Spinal cord (tissue), 10 donors: Measurements from ENCODE around the gene ERC1. TPM values are rescaled to one million over a fixed set of nuclear protein-coding genes. Genes with fewer than 3 reads are reported as not detected.
"Not testable (repeated sequence)": the region's sequence is repeated elsewhere in the genome, so short reads cannot be mapped to it uniquely, and the experiment has no call there.

Experiments used
- DNase-seq, 6 donors: peaks; one replicate each; pipeline versions ENCODE4 v3.0.0 to v3.0.0-alpha.2; 2013 to 2015; ENCODE audit warnings: low spot score in 6 of 6, low read depth in 4 of 6
- H3K27ac ChIP-seq: one replicate; pipeline ENCODE4 v1.5.1; 2013; ENCODE audit warnings: low read depth, low read length, control low read depth
- H3K27me3 ChIP-seq: one replicate; pipeline ENCODE4 v1.6.1; 2013; ENCODE audit warnings: low read length; ENCODE audit not compliant: control insufficient read depth, insufficient read depth
- H3K36me3 ChIP-seq: one replicate; pipeline ENCODE4 v1.6.1; 2013; ENCODE audit warnings: low read length; ENCODE audit not compliant: control insufficient read depth, insufficient read depth
- H3K4me1 ChIP-seq: one replicate; pipeline ENCODE4 v1.6.1; 2013; ENCODE audit warnings: low read length; ENCODE audit not compliant: control insufficient read depth, insufficient read depth
- H3K4me3 ChIP-seq: one replicate; pipeline ENCODE4 v1.5.1; 2013; ENCODE audit warnings: low read depth, low read length, control low read depth
- H3K9me3 ChIP-seq: one replicate; pipeline ENCODE4 v1.6.1; 2013; ENCODE audit warnings: low read length; ENCODE audit not compliant: control insufficient read depth, insufficient read depth
- WGBS: methylation state at CpG from one replicate; pipeline ENCODE4 v1.1.5; 2013; ENCODE audit warnings: missing lambda C conversion rate; ENCODE audit not compliant: insufficient coverage; 5-methylcytosine and 5-hydroxymethylcytosine counted together
- polyA plus RNA-seq, 2 donors: library from polyadenylated mRNA; unstranded; fragments of 120-200 nt; gene quantifications; one replicate each; pipeline ENCODE4 v1.2.1, GENCODE V29; 2013; ENCODE audit not compliant: insufficient read length in 2 of 2
- total RNA-seq, 2 donors: library from RNA; depleted of rRNA in 1 of 2; stranded (reverse); fragments of 120-200 nt in 1 of 2; fragments of >200 nt in 1 of 2; gene quantifications; one replicate each; pipeline versions ENCODE4 v1.2.3 to v1.2.4, GENCODE V29; 2013 to 2014
- donor health status: healthy.

The ERC1 gene
- total and polyA plus RNA-seq, 4 donors = 44.3 to 75.5 (median 47.9) TPM

GRCh38 chr12:1351926-1352325 lies 360.9 kb downstream of the ERC1 start:
- Histone ChIP-seq H3K9me3 (no peaks in the 10 kb centered on the region), H3K36me3 (no peaks in the 10 kb centered on the region), H3K27ac (no peak overlapping the region), H3K4me1 (no peaks in the 10 kb centered on the region), H3K27me3 (no peaks in the 10 kb centered on the region), H3K4me3 (no peak overlapping the region)
- WGBS = 83% methylated on average over 1 of the region's 2 CpGs
- no peak for DNase-seq

- Histone ChIP-seq H3K36me3 (no peaks in the 10 kb centered on the region), H3K4me1 (no peaks in the 10 kb centered on the region), H3K4me3 (no peak overlapping the region), H3K27me3 (no peaks in the 10 kb centered on the region), H3K9me3 (no peaks in the 10 kb centered on the region), H3K27ac (no peak overlapping the region)
- peak in 3 of 6 donors; percentile 28 to 73 (median 36) for DNase-seq
- 37% methylated on average over 2 of the region's 2 CpGs for WGBS
Observed at GRCh38 chr12:1353451-1353850, 362.4 kb downstream of the ERC1 start.

GRCh38 chr12:1355396-1355795 lies 364.4 kb downstream of the ERC1 start:
- no peaks in the 10 kb centered on the region for H3K4me1 ChIP-seq
- WGBS = 82% methylated on average over 3 of the region's 4 CpGs
- DNase-seq = no peak
- H3K27ac ChIP-seq = no peak overlapping the region
- no peaks in the 10 kb centered on the region for H3K27me3 ChIP-seq
- H3K4me3 ChIP-seq = no peak overlapping the region
- H3K9me3 ChIP-seq = no peaks in the 10 kb centered on the region
- H3K36me3 ChIP-seq = no peaks in the 10 kb centered on the region

- WGBS = no CpG with 5 or more reads among the region's 6 CpGs
- H3K36me3 ChIP-seq, H3K4me3 ChIP-seq, H3K27ac ChIP-seq, H3K9me3 ChIP-seq, H3K4me1 ChIP-seq, DNase-seq, H3K27me3 ChIP-seq: not testable (repeated sequence)
Observed at GRCh38 chr12:1355871-1356270, 364.8 kb downstream of the ERC1 start.

GRCh38 chr12:1356285-1356684 lies 365.3 kb downstream of the ERC1 start:
- no peaks in the 10 kb centered on the region for H3K36me3 ChIP-seq
- H3K9me3 ChIP-seq = no peaks in the 10 kb centered on the region
- no CpG with 5 or more reads among the region's 2 CpGs for WGBS
- no peak for DNase-seq
- no peaks in the 10 kb centered on the region for H3K27me3 ChIP-seq
- no peaks in the 10 kb centered on the region for H3K4me1 ChIP-seq
- H3K27ac ChIP-seq = no peak overlapping the region
- H3K4me3 ChIP-seq = no peak overlapping the region

- no peaks in the 10 kb centered on the region for H3K9me3 ChIP-seq
- DNase-seq = no peak
- 48% methylated on average over 3 of the region's 6 CpGs for WGBS
- no peak overlapping the region for H3K27ac ChIP-seq
- H3K4me3 ChIP-seq = no peak overlapping the region
- no peaks in the 10 kb centered on the region for H3K27me3 ChIP-seq
- peaks cover under 1% of the 10 kb centered on the region for H3K36me3 ChIP-seq
- no peaks in the 10 kb centered on the region for H3K4me1 ChIP-seq
Observed at GRCh38 chr12:1357171-1357570, 366.1 kb downstream of the ERC1 start.

GRCh38 chr12:1357711-1358110 lies 366.7 kb downstream of the ERC1 start:
- no peak overlapping the region for H3K4me3 ChIP-seq
- no peaks in the 10 kb centered on the region for H3K27me3 ChIP-seq
- no peak for DNase-seq
- no peaks in the 10 kb centered on the region for H3K9me3 ChIP-seq
- H3K36me3 ChIP-seq = peaks cover 3% of the 10 kb centered on the region
- no peaks in the 10 kb centered on the region for H3K4me1 ChIP-seq
- no peak overlapping the region for H3K27ac ChIP-seq
- WGBS = no CpG with 5 or more reads among the region's 1 CpG

GRCh38 chr12:1360441-1361210 lies 369.6 kb downstream of the ERC1 start:
- Histone ChIP-seq H3K36me3 (peaks cover 5% of the 10 kb centered on the region), H3K27ac (no peak overlapping the region), H3K27me3 (no peaks in the 10 kb centered on the region), H3K4me3 (no peak overlapping the region), H3K4me1 (peaks cover 5% of the 10 kb centered on the region), H3K9me3 (no peaks in the 10 kb centered on the region)
- WGBS = 95% methylated on average over 2 of the region's 2 CpGs
- DNase-seq = no peak

- no peaks in the 10 kb centered on the region for H3K27me3 ChIP-seq
- no peaks in the 10 kb centered on the region for H3K9me3 ChIP-seq
- WGBS = 100% methylated on average over 2 of the region's 6 CpGs
- no peak overlapping the region for H3K4me3 ChIP-seq
- H3K36me3 ChIP-seq = peaks cover 5% of the 10 kb centered on the region
- H3K27ac ChIP-seq = no peak overlapping the region
- H3K4me1 ChIP-seq = peaks cover 5% of the 10 kb centered on the region
- DNase-seq = no peak
Observed at GRCh38 chr12:1362143-1362662, 371.2 kb downstream of the ERC1 start.

GRCh38 chr12:1365703-1366102 lies 374.7 kb downstream of the ERC1 start:
- Histone ChIP-seq H3K4me1 (peaks cover 5% of the 10 kb centered on the region), H3K36me3 (peaks cover 5% of the 10 kb centered on the region), H3K4me3 (no peak overlapping the region), H3K27ac (no peak overlapping the region), H3K9me3 (no peaks in the 10 kb centered on the region), H3K27me3 (no peaks in the 10 kb centered on the region)
- no CpG with 5 or more reads among the region's 1 CpG for WGBS
- no peak for DNase-seq
